CD4-positive, alpha-beta T cell treated with Interferon alpha-2 for 1 hour (primary cell): ENCODE results near the gene FGGY.

Source experiments
- DNase-seq, 2 donors: peaks; one replicate each; pipeline ENCODE4 v3.0.0-alpha.2; 2020 to 2022

The FGGY gene

DNA sequence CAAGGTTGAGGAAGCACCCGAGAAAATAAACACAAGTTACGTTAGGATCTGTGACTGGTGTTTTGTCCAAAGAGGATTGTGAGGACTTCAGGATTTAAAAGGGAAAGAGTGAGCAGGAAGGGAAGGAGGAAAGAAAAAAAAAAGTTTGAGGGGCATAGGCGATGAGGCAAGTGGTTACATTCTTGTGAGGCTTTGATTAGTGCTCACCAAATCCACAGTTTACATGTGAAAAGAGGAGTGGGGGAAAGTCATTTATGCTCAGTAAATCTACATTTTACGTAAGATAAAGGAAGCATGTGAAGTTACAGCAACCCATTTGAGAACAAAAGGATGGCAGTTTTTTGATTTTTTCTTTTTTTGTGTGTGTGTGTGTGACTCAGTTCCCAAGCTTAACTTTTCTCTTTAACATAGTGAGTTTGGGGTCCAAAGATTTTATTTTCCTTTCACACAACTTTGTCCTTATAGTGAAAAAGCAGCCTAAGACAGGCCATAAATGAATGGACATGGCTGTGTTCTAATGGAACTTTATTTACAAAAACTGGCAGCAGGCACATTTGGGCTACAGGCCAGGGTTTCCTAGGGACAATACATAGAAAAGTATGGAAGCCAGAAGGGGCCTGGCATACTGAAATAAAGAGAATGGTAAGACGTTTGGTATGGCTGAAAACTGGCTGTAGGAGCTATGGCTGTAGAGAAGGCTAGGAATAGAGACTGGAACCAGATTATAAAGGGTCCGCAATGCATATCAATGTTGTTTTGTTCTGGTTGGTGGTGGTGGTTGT is 121.7 kb downstream of the FGGY start:
- no peak for DNase-seq

DNA sequence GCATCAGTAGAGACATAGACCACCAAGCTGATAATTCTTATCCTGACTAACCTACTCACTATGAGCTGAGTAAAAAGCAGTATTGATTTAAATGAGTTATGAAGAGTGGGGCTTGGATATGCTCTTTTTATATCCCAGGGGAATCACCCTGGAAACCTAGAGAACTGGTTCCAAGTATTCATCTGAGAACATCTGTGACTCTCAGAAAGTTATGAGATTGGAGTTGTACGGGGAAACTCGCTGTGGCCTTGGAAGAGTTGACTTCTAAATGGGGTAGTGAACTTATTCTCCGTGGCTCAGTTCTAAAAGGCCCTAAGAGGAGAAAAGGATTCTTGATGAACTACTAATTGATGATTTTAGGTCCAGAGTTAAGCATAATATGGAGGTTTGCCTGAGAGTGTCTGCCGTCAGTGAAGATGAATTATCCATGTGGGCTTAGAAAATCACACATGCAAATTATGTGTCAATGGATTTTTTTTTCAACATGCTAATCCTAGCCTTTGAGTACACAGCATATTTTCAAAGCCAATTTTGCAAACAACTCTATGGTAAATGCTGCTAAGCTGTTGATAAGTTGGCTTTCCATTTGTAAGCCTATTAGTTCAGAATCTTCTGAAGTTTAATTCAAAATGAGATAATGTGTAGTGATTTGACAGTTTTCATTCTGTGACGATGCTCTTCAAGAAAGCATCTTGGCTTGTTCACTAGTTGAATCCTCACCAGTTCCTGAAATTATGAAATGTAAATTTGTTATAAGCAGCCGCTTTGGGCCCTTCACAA is 122.7 kb downstream of the FGGY start:
- no peak for DNase-seq

DNA sequence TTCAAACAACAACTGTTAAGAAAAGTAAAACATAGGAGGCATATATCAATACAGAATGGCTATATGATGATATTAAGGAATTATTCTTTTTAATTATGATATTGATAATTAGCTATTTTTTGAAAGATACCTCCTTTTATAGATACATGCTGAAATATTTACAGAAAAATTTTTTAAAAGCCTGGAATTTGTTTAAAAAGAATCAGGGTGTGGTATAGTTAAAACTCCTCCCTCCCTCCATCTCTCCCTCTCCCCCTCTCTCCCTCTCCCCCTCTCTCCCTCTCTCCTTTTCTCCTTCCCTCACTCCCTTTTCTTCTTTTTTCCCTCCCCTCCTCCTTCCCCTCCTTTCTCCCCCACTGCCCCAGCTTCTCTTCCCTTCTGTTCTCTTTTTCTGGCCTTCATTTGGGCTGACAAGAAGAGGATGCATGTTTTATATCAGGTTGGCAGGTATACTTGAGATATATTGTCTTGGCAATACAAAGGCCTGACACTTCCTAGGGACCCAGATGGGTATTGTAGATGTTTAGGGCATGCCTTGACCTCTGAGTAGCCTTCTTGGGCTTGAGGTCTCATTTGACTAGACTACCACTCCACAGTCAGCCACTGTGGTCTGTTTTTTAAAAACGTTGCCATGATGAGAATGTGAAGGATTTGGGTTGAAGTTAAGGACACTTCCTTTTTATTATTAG is 124.5 kb downstream of the FGGY start:
- DNase-seq = no peak

DNA sequence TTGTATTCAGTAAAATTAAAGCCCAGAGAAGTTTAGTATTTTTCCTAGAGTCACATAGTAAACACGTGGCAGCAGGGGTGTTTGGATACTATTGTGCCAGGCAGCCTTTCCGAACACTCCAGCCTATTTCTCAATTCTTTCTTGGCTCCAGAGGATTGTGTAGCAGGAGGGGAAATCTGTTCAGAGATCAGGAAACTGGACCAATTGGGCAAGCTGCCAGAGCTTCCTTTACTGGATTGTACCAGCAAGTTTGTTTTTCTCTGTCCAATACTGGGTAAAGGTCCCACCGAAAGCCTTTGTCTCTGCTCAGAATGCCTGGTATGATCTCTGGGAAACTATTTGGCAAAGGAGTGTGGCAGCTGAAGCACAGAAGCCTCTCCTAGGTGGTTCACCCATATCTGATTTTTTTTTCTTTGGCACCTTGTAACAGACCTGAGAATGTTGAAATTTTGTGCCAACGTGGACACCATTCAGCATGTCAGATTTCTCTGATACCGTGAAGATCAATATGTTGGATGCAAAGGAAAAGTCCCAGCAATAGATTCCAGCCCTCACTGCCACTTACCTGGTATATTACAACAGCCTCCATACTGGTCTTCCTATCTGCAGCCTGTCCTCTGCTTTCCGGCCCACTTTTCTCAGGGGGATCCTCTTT is 126.2 kb downstream of the FGGY start:
- DNase-seq = no peak

DNA sequence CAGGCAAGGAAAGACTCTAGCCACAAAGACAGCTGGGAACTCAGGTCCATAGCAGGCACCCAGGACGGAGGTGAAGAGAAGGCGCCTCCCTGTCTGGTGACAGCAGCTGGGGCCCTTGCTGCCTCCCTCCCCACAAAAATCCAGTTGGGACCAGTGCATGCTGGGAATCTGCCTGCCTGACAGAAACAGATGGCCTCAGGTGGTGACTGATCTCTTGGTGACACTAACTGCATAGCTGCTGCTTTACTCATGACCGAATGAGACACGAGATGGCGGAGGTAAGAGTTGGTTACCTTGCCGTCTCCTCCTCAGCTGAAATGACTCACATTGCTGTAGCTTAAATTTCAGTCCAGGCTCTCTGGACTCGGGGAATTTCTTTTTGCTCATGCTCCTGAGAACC is 130.3 kb downstream of the FGGY start:
- DNase-seq = no peak

DNA sequence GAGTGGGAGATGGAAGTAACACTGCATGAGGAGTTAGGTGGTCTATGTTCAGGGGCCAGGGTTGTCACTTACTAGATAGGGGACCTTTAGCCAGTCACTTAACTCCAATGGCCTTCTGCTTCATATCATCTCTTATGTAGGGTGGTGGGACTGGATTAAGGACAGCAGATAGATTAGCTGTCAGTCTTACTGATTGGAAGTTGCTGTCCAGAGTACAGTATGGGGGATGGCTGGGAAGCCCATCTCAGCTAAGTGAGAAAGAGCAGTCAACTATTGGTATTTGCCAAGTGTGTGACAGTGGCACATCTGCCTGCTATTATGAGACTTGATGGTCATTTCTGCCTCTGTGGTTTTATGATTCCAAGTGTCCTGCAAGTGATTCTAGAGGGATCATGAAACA is 130.9 kb downstream of the FGGY start:
- no peak for DNase-seq

DNA sequence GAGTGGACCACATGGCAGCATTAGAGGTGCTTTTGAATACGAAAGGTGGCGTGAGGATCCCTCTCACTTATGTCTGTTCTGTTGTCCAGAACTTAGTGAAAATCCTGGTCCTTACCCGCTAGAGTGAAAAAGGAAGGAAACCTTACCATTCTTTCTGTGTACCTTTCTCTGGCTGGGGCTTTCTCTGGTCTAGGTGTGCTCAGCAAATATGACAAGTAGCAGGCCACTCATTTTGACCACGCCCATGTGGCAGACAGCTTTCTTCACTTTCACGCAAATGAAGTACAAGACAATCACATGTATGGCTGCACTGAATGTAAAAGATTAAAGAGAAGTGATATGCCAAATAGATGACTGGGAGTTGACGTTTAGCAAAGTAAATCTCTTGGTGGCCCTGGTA is 131.9 kb downstream of the FGGY start:
- no peak for DNase-seq

DNA sequence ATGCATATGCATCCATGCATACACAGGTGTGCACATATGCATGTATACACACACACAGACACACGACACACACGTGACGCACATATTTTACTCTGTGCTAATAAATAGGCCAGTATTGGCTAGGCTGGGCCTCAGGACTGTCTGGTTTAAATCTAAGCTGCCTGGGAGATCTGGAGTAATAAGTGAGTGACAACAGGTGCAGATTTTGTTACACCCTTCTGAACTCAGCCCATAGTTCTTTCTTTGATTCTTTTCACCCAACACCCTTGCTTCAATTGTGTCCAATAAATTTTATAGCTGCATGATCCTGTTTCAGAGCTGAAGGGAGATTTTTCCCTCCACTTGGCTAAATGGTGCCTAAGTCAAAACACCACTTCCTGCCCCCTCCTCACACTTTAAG is 132.8 kb downstream of the FGGY start:
- DNase-seq = no peak

DNA sequence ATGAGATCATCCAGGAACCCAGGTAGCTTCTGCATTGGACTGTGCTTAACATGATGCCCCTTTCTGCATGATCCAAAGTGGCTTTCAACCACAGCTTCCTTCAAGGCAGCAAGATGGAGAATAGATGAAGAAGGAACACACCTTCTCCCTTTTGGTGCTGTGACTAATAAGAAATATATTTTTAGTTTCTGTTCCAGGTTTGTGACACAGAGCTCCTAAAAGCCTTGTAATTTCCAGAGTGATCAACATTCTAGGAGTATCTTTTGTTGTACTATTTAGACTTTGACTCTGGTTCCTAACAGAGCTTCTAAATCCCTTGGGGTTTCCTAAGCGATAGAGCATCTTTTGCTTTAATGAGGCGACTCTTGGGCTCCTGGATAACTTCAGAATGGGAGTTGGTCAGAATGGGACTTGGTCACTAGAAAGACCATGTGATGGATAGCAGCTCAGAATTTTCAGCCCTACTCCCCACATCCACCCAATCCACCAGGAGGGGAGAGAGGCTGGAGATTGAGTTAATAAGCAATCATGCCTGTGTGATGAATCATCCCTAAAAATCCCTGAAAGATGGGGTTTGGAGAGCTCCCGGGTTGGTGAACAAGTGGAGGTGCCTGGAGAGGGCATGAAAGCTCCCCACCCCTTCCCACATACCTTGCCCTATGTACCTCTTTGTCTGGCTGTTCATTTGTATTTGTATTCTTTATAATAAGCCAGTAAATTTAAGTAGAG is 134.8 kb downstream of the FGGY start:
- DNase-seq = no peak

DNA sequence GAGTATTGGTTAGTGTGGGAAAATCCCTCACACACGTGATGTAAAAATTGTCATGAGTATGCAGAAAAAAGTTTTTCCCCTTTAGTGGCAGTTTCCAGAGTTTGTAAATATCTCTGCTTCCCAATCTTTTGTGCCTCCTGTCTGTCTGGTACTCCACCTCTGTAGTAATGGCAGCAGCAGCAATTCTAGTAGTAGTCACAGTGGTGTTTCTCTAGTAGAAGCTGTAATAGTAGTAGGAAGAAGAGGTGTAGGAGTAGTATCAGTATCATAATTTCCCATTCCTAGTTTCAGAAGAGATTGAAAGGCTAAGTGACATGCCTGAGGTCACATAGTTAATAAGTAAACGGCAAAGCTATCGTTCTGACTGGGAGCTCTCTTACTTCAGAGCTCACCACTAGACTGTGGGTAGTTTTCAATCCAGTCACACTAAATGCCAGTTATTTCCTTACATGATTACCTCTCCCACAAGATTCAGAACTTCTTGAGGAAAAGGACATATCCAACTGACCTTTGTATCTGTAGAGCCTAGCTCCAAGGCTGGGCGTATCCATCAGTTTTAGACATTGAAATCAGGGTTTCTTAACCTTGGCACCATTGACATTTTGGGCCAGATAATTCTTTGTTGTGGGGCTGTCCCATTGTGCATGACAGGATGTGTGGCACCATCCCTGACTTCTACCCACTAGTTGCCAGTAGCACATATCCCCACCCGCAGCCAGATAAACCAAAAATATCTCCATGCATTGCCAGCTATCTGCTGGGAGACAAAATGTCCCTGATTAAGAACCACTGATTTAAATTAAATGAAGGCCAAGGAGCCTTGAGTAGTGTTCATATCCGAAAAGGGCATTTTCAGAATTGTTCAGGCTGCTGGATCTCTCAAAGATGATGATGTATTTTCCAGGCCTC is 135.9 kb downstream of the FGGY start:
- no peak for DNase-seq

DNA sequence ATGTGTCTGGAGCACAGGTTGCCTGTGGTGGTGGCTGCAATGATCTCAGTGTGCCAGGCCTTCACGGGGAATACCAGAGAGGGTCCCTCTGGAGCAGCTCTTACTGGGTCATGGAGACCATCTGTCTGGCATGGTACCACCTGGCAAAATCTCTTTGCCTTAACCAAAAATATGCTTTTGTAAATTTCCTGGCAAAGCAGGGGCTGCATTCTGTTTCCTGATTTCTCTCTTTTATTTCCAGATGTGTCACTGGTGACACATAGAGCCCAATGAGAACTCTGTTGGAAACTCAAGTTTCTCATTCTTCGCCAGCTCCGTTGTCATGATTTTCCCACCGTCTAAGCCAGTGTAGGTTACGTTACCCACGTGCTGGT is 136.5 kb downstream of the FGGY start:
- DNase-seq = no peak

DNA sequence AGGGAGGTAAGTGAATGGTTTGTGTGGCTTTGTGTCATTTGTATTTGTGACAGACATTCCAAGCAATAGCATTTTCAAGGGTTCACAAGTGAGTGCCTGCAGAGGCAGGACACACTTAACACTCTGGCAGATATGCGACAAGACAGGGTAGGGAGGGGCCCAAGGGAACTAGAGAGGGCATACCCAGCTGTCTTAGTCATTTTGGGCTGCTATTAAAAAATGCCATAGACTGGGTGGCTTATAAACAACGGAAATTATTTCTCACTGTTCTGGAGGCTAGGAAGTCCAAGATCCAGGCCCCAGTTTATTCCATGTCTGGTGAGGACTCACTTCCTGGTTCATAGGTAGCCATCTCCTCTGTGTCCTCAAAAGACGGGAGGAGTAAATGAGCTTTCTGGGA is 137.4 kb downstream of the FGGY start:
- DNase-seq = no peak

DNA sequence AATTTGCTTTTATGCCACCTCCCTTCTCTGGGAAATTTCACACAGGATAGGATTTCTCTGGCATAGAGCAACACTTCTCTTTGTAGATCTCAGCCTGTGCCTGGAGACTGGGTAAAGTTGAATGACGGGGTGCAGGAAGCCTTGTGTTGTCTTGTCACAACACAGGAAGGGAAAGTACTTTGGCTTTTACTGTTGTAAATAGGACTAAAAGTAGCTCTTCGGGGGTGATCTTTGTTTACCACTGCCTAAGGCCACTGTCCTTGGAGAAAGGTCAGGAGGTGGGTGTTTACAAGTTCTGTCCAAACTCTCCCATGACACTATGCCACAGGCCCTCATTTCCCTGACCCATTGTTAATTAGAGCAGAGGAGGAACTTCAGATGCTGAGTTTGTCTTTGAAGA is 139.7 kb downstream of the FGGY start:
- no peak for DNase-seq

DNA sequence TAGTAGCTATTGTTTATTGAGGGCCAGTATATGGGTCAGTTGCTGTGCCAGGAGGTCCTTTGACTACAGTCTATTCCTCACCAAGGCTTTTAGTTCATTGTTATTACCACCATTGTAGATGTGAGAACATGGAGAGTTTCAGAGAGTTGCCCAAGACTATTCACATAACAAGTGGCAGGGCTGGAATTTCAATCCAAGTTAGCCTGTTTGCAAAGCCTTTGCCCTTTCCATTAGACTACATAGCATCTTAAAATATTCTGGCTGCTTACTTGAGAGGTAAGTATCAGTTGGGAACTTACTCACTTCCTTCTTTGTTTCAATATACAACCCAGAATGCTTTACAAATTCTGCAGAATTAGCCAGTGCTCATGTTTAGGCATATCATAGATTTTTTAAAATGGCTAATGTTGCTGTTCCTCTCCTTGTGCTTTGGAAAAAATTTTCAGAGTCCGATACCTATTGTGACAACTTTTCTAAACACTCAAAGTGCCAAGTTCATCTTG is 141.2 kb downstream of the FGGY start:
- DNase-seq = no peak

DNA sequence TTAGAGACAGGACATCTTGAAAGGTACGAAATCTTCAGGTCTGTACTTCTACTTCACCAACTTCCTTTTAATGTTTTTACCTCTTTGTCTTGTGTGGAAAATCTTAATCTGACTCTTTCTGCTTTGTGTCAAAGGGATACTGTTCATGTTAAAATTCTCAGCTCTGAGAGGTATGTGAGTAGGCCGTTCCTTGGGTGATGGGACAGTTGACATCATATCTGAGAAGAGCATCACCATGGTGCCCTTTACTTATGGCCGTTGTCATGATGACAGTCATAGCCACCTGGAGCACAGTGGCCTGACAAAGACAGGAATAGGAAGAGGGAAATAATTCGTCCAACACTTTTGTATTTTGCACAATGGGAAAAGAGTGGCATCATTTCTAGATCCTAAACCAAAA is 145.6 kb downstream of the FGGY start:
- no peak for DNase-seq

DNA sequence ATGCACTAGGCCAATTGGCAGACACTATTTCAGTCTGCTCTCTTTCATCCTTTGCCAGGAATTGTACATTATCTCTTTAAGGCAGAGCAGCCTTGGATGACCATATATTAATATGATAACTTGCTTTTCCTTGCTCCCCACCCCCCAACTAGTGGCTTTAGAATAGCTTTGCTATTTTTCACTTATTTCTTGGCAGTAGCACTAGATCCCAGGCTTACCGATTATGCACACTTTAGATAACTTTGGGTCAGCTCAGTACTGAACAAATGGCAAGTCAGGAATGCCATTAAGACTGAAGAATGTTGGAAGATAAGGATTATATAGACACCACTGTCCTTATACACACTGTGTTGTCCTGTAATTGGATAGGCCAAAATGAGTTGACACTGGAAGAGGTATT is 146.4 kb downstream of the FGGY start:
- DNase-seq = no peak

DNA sequence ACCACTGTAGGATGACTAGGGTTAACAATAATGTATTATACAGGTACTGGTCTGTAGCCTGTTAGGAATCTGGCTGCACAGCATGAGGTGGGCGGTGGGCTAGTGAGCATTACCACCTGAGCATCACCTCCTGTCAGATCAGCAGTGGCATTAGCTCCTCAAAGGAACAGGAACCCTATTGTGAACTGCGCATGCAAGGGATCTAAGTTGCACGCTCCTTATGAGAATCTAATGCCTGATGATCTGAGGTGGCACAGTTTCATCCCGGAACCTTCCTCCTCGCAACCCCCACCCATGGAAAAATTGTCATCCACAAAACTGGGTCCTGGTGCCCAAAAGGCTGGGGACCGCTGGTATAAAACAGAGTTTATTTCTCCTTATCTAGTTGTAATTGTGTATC is 147.6 kb downstream of the FGGY start:
- no peak for DNase-seq

DNA sequence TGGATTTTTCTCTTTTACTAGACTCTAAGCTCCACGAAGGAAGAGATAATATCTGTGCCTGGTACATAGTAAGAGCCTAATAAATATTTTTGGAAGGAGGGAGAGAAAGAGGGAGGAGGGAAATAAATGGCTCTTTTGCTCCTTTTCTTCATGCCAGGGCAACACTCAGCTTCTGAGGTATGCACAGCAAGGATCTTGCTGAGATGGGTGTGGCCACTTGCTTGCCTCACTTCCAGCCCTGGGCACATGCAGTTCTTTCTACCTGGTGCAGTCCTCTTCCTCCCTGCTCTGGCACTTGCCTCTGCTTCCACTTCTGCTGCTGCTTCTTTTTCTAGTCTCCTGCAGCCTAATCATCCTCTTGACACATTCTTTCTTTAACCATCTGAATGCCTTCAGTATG is 148.1 kb downstream of the FGGY start:
- no peak for DNase-seq

DNA sequence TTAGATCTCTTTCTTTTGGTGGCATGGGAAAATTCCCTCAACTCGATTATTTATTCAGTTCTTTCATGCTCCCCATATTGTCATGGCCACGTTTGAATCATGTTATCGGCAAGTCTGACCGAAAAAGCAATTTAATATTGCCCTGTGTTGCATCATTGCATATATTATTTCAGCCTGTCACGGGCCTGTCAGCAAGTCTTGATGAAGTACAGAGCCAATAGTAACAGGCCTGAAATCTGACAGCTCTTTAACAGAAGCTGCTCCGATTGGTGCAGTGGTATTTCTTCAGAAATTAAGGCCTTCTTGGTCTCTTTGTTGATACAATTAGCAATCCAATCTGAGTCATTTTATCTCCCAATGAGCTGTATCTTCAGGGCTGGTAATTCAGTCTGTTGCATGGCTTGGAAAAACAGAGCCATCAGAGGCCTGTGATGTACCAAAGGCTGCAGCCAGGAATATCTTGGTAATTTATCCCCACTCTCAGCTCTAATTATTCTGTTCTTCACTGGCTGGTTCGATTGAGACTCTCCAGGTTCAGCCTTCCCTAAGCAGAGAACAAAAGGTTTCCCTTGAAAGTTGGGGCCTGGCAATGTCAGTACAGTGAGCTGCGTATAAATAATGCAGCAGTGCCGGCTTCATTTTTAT is 149.5 kb downstream of the FGGY start:
- DNase-seq = no peak

DNA sequence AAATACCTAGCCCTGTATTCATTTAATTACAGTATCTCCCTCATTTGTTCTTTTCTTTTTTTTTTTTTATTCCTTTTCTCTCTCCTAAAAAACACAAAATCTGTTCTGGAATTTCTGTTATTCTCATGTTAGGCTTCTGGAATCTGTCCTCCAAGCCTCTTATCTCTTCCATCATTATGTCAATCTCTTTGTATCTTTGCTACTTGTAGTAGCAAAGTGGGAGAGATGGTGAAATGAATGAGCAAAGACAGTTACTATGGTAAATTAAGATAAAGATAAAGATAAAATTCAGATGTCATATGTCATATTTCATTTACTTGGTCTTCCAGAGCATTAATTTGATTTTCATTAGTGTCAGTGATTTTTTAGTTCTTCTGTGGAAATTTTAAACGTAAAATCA is 155.1 kb downstream of the FGGY start:
- DNase-seq = no peak

DNA sequence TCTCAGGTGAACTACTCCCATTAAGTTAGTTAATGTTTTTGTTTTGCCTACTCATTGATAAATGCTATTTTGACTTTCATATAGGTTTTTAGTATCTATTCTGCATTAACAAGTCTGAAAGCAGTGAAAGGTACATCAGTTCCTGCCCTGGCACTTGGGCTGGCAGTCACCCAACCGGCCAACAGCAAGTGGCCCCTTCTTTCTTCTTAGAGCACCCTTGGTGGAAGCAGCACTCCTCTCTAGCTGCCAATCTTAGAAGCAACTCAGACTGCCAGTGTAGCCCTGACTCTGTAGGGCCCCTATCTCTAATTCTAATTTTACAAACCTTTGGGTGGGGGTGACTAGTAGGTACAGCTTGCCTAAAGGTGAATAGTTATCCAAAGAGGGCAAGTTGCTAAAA is 155.7 kb downstream of the FGGY start:
- no peak for DNase-seq
